NT2/D1 (cell line): ENCODE results near the gene ACOX2.
A peak's percentile ranks its signal among the peaks of the same experiment; 100 is the strongest.

Experiments
- DNase-seq: peaks from one replicate; pipeline ENCODE4 v3.0.0-alpha.2; 2011; ENCODE audit warnings: low read depth, low spot score
- H3K27me3 ChIP-seq: 2 replicates; pipeline ENCODE4 v1.6.0; 2011; ENCODE audit warnings: mild to moderate bottlenecking; ENCODE audit not compliant: insufficient read length, insufficient read depth
- H3K36me3 ChIP-seq: 2 replicates; pipeline ENCODE4 v1.6.1; 2011; ENCODE audit warnings: mild to moderate bottlenecking, low read length, mixed read lengths; ENCODE audit not compliant: insufficient read depth, insufficient read length
- H3K4me1 ChIP-seq: 2 replicates; pipeline ENCODE4 v1.5.1; 2011; ENCODE audit not compliant: insufficient read depth, insufficient read length
- H3K4me3 ChIP-seq: 2 replicates; pipeline ENCODE4 v1.5.1; 2011; ENCODE audit warnings: low read depth; ENCODE audit not compliant: insufficient read length
- H3K9ac ChIP-seq: 2 replicates; pipeline ENCODE4 v1.6.0; 2011; ENCODE audit warnings: low read depth; ENCODE audit not compliant: insufficient read length
- H3K9me3 ChIP-seq: 2 replicates; pipeline ENCODE4 v1.5.1; 2011; ENCODE audit warnings: mild to moderate bottlenecking, low read length; ENCODE audit not compliant: insufficient read depth
- SUZ12 ChIP-seq: IDR thresholded peaks from 2 replicates; pipeline ENCODE4 v1.6.1; 2011; ENCODE audit not compliant: insufficient read length, insufficient read depth; ENCODE audit errors: extremely low read depth
- YY1 ChIP-seq: IDR thresholded peaks from 2 replicates; pipeline ENCODE4 v1.6.1; 2011; ENCODE audit not compliant: insufficient read length, insufficient read depth
- ZNF274 ChIP-seq: IDR thresholded peaks from 2 replicates; pipeline ENCODE4 v1.6.1; 2011; ENCODE audit warnings: mild to moderate bottlenecking, low read depth, low read length

ACOX2 gene

GRCh38 chr3:58522759-58523425 is 14.1 kb downstream of the ACOX2 start:
- Histone ChIP-seq H3K9ac (no peak overlapping the region), H3K36me3 (no peaks in the 10 kb centered on the region), H3K4me1 (peaks cover 24% of the 10 kb centered on the region), H3K27me3 (no peaks in the 10 kb centered on the region), H3K4me3 (no peak overlapping the region), H3K9me3 (no peaks in the 10 kb centered on the region)
- no peak for TF ChIP-seq SUZ12
- no peak for TF ChIP-seq YY1
- TF ChIP-seq ZNF274: no peak
- DNase-seq: no peak

DNA sequence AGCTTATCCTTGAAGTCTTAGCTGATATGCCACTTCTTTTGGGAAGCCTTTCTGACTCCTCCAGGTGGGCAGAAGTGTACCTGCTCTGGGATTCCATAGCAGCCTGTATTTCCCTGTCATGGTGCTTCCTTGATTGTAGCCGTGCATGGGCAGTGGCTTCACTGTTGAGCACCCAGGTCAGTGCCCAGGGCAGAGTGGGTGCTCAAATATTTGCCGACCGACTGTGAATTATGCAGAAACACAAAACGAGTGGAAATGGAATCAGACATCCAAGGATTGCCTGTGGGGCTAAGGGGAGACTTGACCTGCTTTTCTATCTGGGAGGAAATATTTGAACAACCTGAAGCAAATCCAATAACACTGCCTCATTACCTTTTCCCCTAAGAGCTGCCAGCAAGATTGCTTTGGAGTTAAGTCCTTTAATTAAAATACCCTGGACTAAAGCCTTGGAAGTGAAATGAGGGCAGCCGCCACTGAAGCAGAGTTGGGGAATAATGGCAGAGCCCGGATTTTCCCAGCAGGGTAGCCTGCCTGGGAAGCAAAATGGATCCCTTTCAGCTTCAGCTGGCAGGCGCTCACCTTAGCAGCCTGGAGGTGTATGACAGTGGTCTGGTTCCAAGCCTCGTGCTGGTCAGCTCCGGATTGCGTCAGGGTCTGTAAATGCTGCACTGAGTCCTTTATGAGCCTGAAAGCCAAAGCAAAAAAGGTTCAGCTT is 14.9 kb downstream of the ACOX2 start:
- H3K27me3 ChIP-seq: no peaks in the 10 kb centered on the region
- TF ChIP-seq SUZ12: no peak
- TF ChIP-seq ZNF274: no peak
- no peak for TF ChIP-seq YY1
- no peaks in the 10 kb centered on the region for H3K36me3 ChIP-seq
- no peak for DNase-seq
- no peak overlapping the region for H3K4me3 ChIP-seq
- peaks cover 24% of the 10 kb centered on the region for H3K4me1 ChIP-seq
- H3K9me3 ChIP-seq: no peaks in the 10 kb centered on the region
- H3K9ac ChIP-seq: no peak overlapping the region

DNA sequence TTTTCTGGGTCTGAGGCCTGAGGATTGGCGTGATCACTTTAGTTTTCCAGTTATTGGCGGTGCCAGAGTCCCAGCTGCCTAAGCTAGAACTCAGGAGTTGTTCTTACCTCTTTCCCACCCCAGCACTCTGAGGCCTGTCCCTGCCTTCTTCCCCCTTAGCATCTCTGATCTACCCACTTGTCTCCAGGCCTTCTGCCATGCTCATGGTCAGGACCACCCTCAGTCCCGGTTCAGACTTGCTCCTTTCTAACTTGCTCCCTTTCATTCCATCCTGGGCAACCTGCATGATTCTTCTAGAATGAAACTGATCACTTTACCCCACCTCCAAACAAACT is 15.7 kb downstream of the ACOX2 start:
- Histone ChIP-seq H3K4me3 (no peak overlapping the region), H3K9ac (no peak overlapping the region), H3K27me3 (no peaks in the 10 kb centered on the region), H3K9me3 (no peaks in the 10 kb centered on the region), H3K36me3 (no peaks in the 10 kb centered on the region), H3K4me1 (peaks cover 20% of the 10 kb centered on the region)
- TF ChIP-seq ZNF274 (no peak), YY1 (no peak), SUZ12 (no peak)
- DNase-seq: no peak

DNA sequence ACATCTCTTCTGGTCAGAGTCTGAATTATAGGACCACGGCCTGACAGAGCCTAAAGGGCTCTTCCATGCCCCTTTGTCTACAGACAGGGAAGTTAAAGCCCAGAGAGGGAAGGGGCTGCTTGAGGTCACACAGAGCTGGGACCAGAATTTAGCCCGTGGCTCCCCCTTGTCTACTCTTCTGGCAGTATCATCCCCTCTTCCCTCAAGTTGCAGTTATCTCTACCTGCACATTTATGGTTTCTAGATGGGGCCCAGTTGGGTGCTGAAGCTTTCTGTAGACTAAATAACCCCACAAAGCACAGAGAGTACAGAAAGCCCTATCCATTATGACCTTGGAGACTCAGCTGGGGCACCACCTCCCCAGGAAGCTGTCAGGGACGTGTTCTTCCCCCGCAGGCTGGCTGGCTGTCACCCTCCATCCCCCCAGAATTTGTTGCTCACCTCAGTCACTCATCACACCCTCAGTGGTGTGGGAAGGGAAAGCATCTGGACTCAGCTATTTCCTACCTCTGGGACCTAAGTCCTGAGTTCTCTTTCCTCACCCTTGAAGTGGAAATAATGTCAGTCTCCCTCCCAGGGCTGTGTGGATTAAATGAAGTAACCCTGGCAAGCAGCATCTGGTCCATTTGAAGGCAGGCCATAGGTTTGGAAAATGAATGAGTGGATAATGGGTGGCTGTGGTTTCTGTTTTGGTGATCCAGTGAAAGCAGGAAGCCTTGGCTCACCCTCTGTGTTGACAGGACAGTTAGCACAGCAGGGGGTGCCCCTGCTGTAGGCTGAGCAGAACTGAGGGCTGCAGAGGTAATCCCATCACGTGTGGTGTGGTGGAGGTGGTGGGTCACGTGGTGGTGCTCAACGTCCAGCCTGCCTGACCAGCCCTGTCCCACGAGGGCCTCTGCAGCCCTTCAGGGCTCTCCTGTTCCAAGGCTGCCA is 16.3 kb downstream of the ACOX2 start:
- no peak for DNase-seq
- no peaks in the 10 kb centered on the region for H3K36me3 ChIP-seq
- no peak for TF ChIP-seq SUZ12
- no peak for TF ChIP-seq YY1
- no peak for TF ChIP-seq ZNF274
- H3K9ac ChIP-seq: no peak overlapping the region
- H3K27me3 ChIP-seq: no peaks in the 10 kb centered on the region
- H3K4me1 ChIP-seq: peaks cover 17% of the 10 kb centered on the region
- no peaks in the 10 kb centered on the region for H3K9me3 ChIP-seq
- H3K4me3 ChIP-seq: no peak overlapping the region

GRCh38 chr3:58519668-58520402 is 17.2 kb downstream of the ACOX2 start:
- peak overlapping the region; percentile 33 for H3K9ac ChIP-seq
- no peaks in the 10 kb centered on the region for H3K9me3 ChIP-seq
- no peak overlapping the region for H3K4me3 ChIP-seq
- H3K36me3 ChIP-seq: no peaks in the 10 kb centered on the region
- H3K27me3 ChIP-seq: no peaks in the 10 kb centered on the region
- no peak for DNase-seq
- TF ChIP-seq YY1 (no peak), ZNF274 (no peak), SUZ12 (no peak)
- H3K4me1 ChIP-seq: peaks cover 17% of the 10 kb centered on the region

DNA sequence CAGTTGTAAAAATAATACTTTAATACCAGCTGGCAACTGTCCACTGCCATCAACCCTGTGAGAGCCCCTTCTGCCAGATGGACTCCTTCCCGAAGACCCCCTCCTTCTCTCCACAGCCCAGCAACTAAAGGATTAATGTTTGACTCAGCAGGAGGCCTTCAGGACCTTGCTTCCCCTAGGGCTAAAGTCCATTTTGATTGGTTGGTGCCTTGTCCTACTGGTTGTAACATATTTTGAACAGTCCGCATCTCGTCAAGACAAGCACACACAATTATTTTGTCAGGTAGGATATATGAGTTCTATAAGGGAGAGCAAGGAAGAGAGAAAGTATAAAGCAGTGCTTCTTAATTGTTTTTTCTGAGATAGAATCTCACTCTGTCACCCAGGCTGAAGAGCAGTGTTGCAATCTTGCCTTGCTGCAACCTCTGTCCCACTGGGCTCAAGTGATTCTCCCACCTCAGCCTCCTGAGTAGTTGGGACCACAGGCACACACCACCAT is 18.6 kb downstream of the ACOX2 start:
- Histone ChIP-seq H3K4me3 (no peak overlapping the region), H3K9ac (no peak overlapping the region), H3K27me3 (no peaks in the 10 kb centered on the region), H3K36me3 (no peaks in the 10 kb centered on the region), H3K9me3 (no peaks in the 10 kb centered on the region), H3K4me1 (peaks cover 11% of the 10 kb centered on the region)
- TF ChIP-seq ZNF274 (no peak), YY1 (no peak), SUZ12 (no peak)
- no peak for DNase-seq
